GM12873 (cell line): ENCODE results near the gene KRT78.
A peak's percentile ranks its signal among the peaks of the same experiment; 100 is the strongest.

Source experiments
- CTCF ChIP-seq: IDR thresholded peaks from 2 replicates; pipeline ENCODE4 v1.5.1; 2012; ENCODE audit warnings: low read depth, mild to moderate bottlenecking, moderate library complexity, low read length, control low read depth; ENCODE audit not compliant: insufficient read depth; ENCODE audit errors: missing control alignments

The KRT78 gene

GRCh38 chr12:52867152-52867551, 18.4 kb upstream of the KRT78 start:
- TF ChIP-seq CTCF, result no peak

GRCh38 chr12:52865090-52865944, 16.5 kb upstream of the KRT78 start:
- peak; percentile 80 for TF ChIP-seq CTCF

- TF ChIP-seq CTCF, result no peak
Observed at GRCh38 chr12:52862023-52862422, 13.2 kb upstream of the KRT78 start.

- TF ChIP-seq CTCF, result no peak
Observed at GRCh38 chr12:52861511-52861910, 12.7 kb upstream of the KRT78 start.

- TF ChIP-seq CTCF, result no peak
Observed at GRCh38 chr12:52860102-52860823, 11.5 kb upstream of the KRT78 start.

GRCh38 chr12:52857500-52857899, 8.7 kb upstream of the KRT78 start:
- TF ChIP-seq CTCF, result no peak

GRCh38 chr12:52856787-52857186, 8.0 kb upstream of the KRT78 start:
- TF ChIP-seq CTCF, result no peak
